Trophoblast cell (in vitro differentiated cells and primary cell): ENCODE results near the gene PHAF1.

Source experiments
- DNase-seq, 2 donors: peaks; one replicate each; pipeline ENCODE4 v3.0.0-alpha.2; 2016
- H2AFZ ChIP-seq: 2 replicates; pipeline ENCODE4 v1.6.1; 2013; ENCODE audit warnings: low read length, moderate library complexity, mild to moderate bottlenecking; ENCODE audit not compliant: insufficient read depth, poor library complexity
- H2AK5ac ChIP-seq: 2 replicates; pipeline ENCODE4 v1.6.1; 2013; ENCODE audit warnings: mild to moderate bottlenecking, low read length
- H2BK120ac ChIP-seq: 2 replicates; pipeline ENCODE4 v1.6.1; 2013; ENCODE audit warnings: low read length, mild to moderate bottlenecking, moderate library complexity; ENCODE audit not compliant: insufficient read depth, poor library complexity
- H2BK12ac ChIP-seq: 2 replicates; pipeline ENCODE4 v1.6.1; 2013; ENCODE audit warnings: mild to moderate bottlenecking, low read length, moderate library complexity
- H2BK5ac ChIP-seq: 2 replicates; pipeline ENCODE4 v1.6.1; 2013; ENCODE audit warnings: low read length, low read depth, moderate library complexity, mild to moderate bottlenecking; ENCODE audit not compliant: poor library complexity
- H3K14ac ChIP-seq: 2 replicates; pipeline ENCODE4 v1.6.1; 2013; ENCODE audit warnings: mild to moderate bottlenecking, low read length
- H3K18ac ChIP-seq: 2 replicates; pipeline ENCODE4 v1.6.1; 2013; ENCODE audit warnings: mild to moderate bottlenecking, low read length
- H3K23ac ChIP-seq: 2 replicates; pipeline ENCODE4 v1.6.1; 2013; ENCODE audit warnings: low read length
- H3K27ac ChIP-seq: 2 replicates; pipeline ENCODE4 v1.5.1; 2013; ENCODE audit warnings: low read depth, mild to moderate bottlenecking, inconsistent platforms, low read length, moderate library complexity
- H3K27me3 ChIP-seq: 2 replicates; pipeline ENCODE4 v1.6.1; 2013; ENCODE audit warnings: inconsistent platforms, mild to moderate bottlenecking, low read length, moderate library complexity; ENCODE audit not compliant: insufficient read depth
- H3K36me3 ChIP-seq, 2 experiments: 1 replicate in 1 of 2; 2 replicates in 1 of 2; pipeline ENCODE4 v1.6.1; 2013; ENCODE audit warnings: low read length in 2 of 2, mild to moderate bottlenecking in 2 of 2, moderate library complexity in 1 of 2; ENCODE audit not compliant: insufficient read depth in 2 of 2, control insufficient read depth in 1 of 2
- H3K4ac ChIP-seq: 2 replicates; pipeline ENCODE4 v1.6.1; 2013; ENCODE audit warnings: low read depth, mild to moderate bottlenecking, low read length, moderate library complexity
- H3K4me1 ChIP-seq, 2 experiments: 1 replicate in 1 of 2; 2 replicates in 1 of 2; pipeline ENCODE4 v1.6.1; 2013; ENCODE audit warnings: low read length in 2 of 2, mild to moderate bottlenecking in 2 of 2, moderate library complexity in 1 of 2; ENCODE audit not compliant: insufficient read depth in 2 of 2, control insufficient read depth in 1 of 2
- H3K4me2 ChIP-seq: 2 replicates; pipeline ENCODE4 v1.6.1; 2013; ENCODE audit warnings: inconsistent platforms, mild to moderate bottlenecking, low read length, moderate library complexity
- H3K4me3 ChIP-seq: 2 replicates; pipeline ENCODE4 v1.5.1; 2013; ENCODE audit warnings: mild to moderate bottlenecking, low read depth, low read length, inconsistent platforms
- H3K79me1 ChIP-seq: one replicate; pipeline ENCODE4 v1.6.1; 2013; ENCODE audit warnings: low read length
- H3K79me2 ChIP-seq: 2 replicates; pipeline ENCODE4 v1.6.1; 2013; ENCODE audit warnings: low read length, mild to moderate bottlenecking; ENCODE audit not compliant: control insufficient read depth, insufficient read depth, poor library complexity
- H3K9ac ChIP-seq: 2 replicates; pipeline ENCODE4 v1.6.1; 2013; ENCODE audit warnings: mild to moderate bottlenecking, low read length
- H3K9me3 ChIP-seq: 2 replicates; pipeline ENCODE4 v1.6.1; 2013; ENCODE audit warnings: low read depth, mild to moderate bottlenecking, control low read depth, inconsistent platforms, low read length; ENCODE audit not compliant: insufficient read depth
- H4K12ac ChIP-seq: 2 replicates; pipeline ENCODE4 v1.6.1; 2013; ENCODE audit warnings: low read depth, mild to moderate bottlenecking, low read length, moderate library complexity
- H4K8ac ChIP-seq: 2 replicates; pipeline ENCODE4 v1.6.1; 2013; ENCODE audit warnings: low read depth, mild to moderate bottlenecking, low read length, moderate library complexity
- H4K91ac ChIP-seq: one replicate; pipeline ENCODE4 v1.6.1; 2013; ENCODE audit warnings: low read depth, mild to moderate bottlenecking, low read length, moderate library complexity
- WGBS: extraction: QIAGEN DNeasy Blood & Tissue Kit; methylation state at CpG from one replicate; pipeline ENCODE4 v1.1.7; 2013; ENCODE audit warnings: missing lambda C conversion rate; ENCODE audit not compliant: insufficient read length, insufficient coverage; ENCODE audit errors: extremely low coverage; 5-methylcytosine and 5-hydroxymethylcytosine counted together

PHAF1 gene

GRCh38 chr16:67148656-67149275, 39.0 kb downstream of the PHAF1 start:
- WGBS = no CpG with 5 or more reads among the region's 11 CpGs
- no peaks in the 10 kb centered on the region for H3K79me2 ChIP-seq
- H3K36me3 ChIP-seq = peaks cover 43 to 48% of the 10 kb centered on the region in 2 experiments

GRCh38 chr16:67149276-67150046, 39.7 kb downstream of the PHAF1 start:
- peak overlapping the region; percentile 91 for H3K4me2 ChIP-seq

More at GRCh38 chr16:67148656-67149275, 39.0 kb downstream of the PHAF1 start:
- Histone ChIP-seq H3K27me3 (peaks cover 12% of the 10 kb centered on the region), H3K9ac (no peak overlapping the region), H3K9me3 (peaks cover 9% of the 10 kb centered on the region), H3K27ac (no peak overlapping the region), H4K12ac (no peak overlapping the region), H3K4ac (no peak overlapping the region), H3K4me1 (peaks cover 6 to 8% of the 10 kb centered on the region in 2 experiments), H3K18ac (no peak overlapping the region), H2BK120ac (no peak overlapping the region), H2BK5ac (no peak overlapping the region), H2AFZ (no peak overlapping the region), H3K79me1 (peaks cover 6% of the 10 kb centered on the region), H2BK12ac (no peak overlapping the region), H4K91ac (no peak overlapping the region), H3K4me2 (no peak overlapping the region), H3K14ac (no peak overlapping the region), H3K4me3 (no peak overlapping the region), H3K23ac (no peak overlapping the region), H2AK5ac (no peak overlapping the region), H4K8ac (no peak overlapping the region)
- no peak for DNase-seq

GRCh38 chr16:67150047-67150832, 40.5 kb downstream of the PHAF1 start:
- Histone ChIP-seq H3K23ac (no peak overlapping the region), H3K14ac (peak overlapping the region; percentile 36), H2BK12ac (no peak overlapping the region), H3K36me3 (peaks cover 33 to 34% of the 10 kb centered on the region in 2 experiments), H3K4me3 (peak overlapping the region; percentile 73), H2BK120ac (no peak overlapping the region), H3K27me3 (peaks cover 26% of the 10 kb centered on the region), H4K8ac (peak overlapping the region; percentile 69), H3K4me1 (peaks cover 6 to 11% of the 10 kb centered on the region in 2 experiments), H3K4me2 (peak overlapping the region; percentile 91), H4K91ac (peak overlapping the region; percentile 62), H2AK5ac (no peak overlapping the region), H4K12ac (peak overlapping the region; percentile 39), H3K79me2 (no peaks in the 10 kb centered on the region), H3K79me1 (peaks cover 6% of the 10 kb centered on the region), H3K27ac (no peak overlapping the region), H2BK5ac (no peak overlapping the region), H3K4ac (peak overlapping the region; percentile 15), H3K9me3 (peaks cover 15% of the 10 kb centered on the region), H3K9ac (peak overlapping the region; percentile 45), H3K18ac (peak overlapping the region; percentile 31), H2AFZ (peak overlapping the region; percentile 74)
- DNase-seq = no peak
- WGBS = no CpG with 5 or more reads among the region's 94 CpGs

More at GRCh38 chr16:67149276-67150046, 39.7 kb downstream of the PHAF1 start:
- Histone ChIP-seq H3K27ac (no peak overlapping the region), H3K14ac (no peak overlapping the region), H3K4me3 (no peak overlapping the region), H3K23ac (no peak overlapping the region), H2BK5ac (no peak overlapping the region), H4K8ac (no peak overlapping the region), H2AK5ac (no peak overlapping the region), H2AFZ (no peak overlapping the region), H3K36me3 (peaks cover 41% of the 10 kb centered on the region in 2 experiments), H4K12ac (peak overlapping the region; percentile 39), H2BK120ac (no peak overlapping the region), H3K4ac (no peak overlapping the region), H4K91ac (peak overlapping the region; percentile 11), H3K4me1 (peaks cover 6 to 8% of the 10 kb centered on the region in 2 experiments), H3K79me1 (peaks cover 6% of the 10 kb centered on the region), H3K9ac (no peak overlapping the region), H3K9me3 (peaks cover 12% of the 10 kb centered on the region), H3K27me3 (peaks cover 18% of the 10 kb centered on the region), H2BK12ac (no peak overlapping the region), H3K79me2 (no peaks in the 10 kb centered on the region), H3K18ac (no peak overlapping the region)
- DNase-seq = peak in 1 of 2 donors; percentile 53
- WGBS = no CpG with 5 or more reads among the region's 77 CpGs

GRCh38 chr16:67150833-67151396, 41.2 kb downstream of the PHAF1 start, which contains the start of gene B3GNT9:
Gene B3GNT9, minus strand, starts transcription at chr16:67150998. Its CDS starts 513 bp downstream, at chr16:67150485.
- Histone ChIP-seq H4K12ac (peak within 1 kb of the TSS; percentile 39), H3K4me3 (peak within 1 kb of the TSS; percentile 73), H2AK5ac (no peak within 1 kb of the TSS), H4K91ac (peak within 1 kb of the TSS; percentile 62), H3K23ac (no peak within 1 kb of the TSS), H4K8ac (peak within 1 kb of the TSS; percentile 69), H3K14ac (peak within 1 kb of the TSS; percentile 36), H2BK12ac (no peak within 1 kb of the TSS), H3K4me1 (peaks cover 6 to 11% of the 10 kb centered on the region in 2 experiments), H2BK5ac (no peak within 1 kb of the TSS), H3K18ac (peak within 1 kb of the TSS; percentile 31), H3K79me1 (peaks cover 6% of the 10 kb centered on the region), H3K4ac (peak within 1 kb of the TSS; percentile 15), H3K9me3 (peaks cover 15% of the 10 kb centered on the region), H3K4me2 (peak within 1 kb of the TSS; percentile 91), H3K36me3 (peaks cover 27 to 32% of the 10 kb centered on the region in 2 experiments), H2AFZ (peak within 1 kb of the TSS; percentile 74), H3K79me2 (no peaks in the 10 kb centered on the region), H3K9ac (peak within 1 kb of the TSS; percentile 45), H2BK120ac (no peak within 1 kb of the TSS), H3K27me3 (peaks cover 32% of the 10 kb centered on the region), H3K27ac (no peak within 1 kb of the TSS)
- WGBS = no CpG with 5 or more reads among the region's 34 CpGs
- no peak for DNase-seq
